HG03469 (cell line): ENCODE measurements around the gene SSR3.

Experiments used
- ATAC-seq: cut with Tn5 transposase; IDR thresholded peaks from one replicate; pipeline ENCODE4 v1.9.1; 2021; ENCODE audit warnings: mild to moderate bottlenecking, moderate library complexity, moderate number of reproducible peaks; ENCODE audit not compliant: unreplicated experiment

Gene SSR3

GRCh38 chr3:156495816-156496215 lies 59.1 kb downstream of the SSR3 start:
- ATAC-seq = no peak

- ATAC-seq = no peak
Observed at GRCh38 chr3:156493887-156494286, 61.0 kb downstream of the SSR3 start.

GRCh38 chr3:156492801-156493261 lies 62.1 kb downstream of the SSR3 start:
- ATAC-seq = no peak

- no peak for ATAC-seq
Observed at GRCh38 chr3:156491192-156491591, 63.7 kb downstream of the SSR3 start.
